Activated T-cell treated with anti-CD3 and anti-CD28 coated beads for 1 hour (primary cell): Measurements from ENCODE around the gene C10orf120.

Experiments used
- DNase-seq: peaks from one replicate; pipeline ENCODE4 v3.0.0-alpha.2; 2020; ENCODE audit warnings: low read depth

C10orf120 gene

DNA sequence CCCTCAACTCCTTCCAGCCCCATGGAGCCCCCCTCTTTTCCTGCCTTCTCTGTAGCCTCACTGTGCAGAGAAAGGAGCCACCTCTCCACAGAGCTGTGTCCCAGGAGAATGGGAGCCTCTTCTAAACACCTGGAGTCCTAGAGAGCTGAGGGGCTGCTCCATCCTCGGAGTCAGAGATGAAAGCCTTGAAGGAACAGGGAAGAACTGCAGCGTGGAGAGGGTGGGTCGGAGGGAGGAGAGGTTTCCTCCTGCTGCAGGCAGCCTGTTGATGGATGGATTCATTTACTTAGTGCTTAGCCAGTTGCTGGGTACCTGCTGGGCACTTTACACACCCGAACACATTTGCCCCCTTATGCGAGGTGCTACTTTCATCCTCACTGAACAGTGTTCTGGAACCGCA is 39.0 kb downstream of the C10orf120 start:
- DNase-seq: no peak

DNA sequence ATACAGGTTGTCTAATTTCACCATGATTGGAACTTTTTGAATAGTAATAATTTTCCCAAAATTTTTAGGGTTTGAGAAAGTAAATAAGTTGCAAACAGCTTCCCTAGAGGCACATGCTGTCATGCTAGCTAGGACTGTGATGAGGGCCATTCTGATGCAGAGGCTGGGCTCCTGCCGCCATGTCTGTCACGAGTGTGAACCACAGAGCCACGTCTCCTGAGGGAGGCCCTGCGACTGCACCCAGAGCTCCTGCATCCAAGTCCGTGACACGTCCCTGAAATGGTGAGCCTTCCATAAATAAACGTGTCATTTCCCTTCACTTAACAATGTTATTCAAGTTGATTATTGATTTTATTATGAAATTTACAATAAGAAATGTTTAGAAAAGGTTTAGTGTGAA is 40.0 kb downstream of the C10orf120 start:
- DNase-seq: no peak

DNA sequence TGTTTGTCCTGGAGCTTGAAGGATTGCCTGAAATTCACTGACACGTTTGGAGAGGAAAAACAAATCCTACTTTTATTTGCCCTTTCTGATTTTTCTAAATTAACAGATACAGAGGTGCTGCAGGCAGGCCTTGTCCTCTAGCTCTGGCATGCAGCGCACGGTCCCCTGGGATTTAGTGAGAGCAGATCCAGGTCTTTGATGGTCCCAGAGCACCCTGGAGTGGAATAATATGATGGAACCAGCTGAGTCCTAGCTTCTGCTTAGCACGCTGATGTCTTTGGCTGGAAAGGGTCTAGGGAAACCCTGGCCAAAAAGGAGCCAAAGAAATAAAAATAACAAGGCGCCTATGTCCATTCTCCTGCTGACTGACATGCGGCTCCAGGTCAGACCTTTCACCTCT is 40.5 kb downstream of the C10orf120 start:
- DNase-seq: no peak

DNA sequence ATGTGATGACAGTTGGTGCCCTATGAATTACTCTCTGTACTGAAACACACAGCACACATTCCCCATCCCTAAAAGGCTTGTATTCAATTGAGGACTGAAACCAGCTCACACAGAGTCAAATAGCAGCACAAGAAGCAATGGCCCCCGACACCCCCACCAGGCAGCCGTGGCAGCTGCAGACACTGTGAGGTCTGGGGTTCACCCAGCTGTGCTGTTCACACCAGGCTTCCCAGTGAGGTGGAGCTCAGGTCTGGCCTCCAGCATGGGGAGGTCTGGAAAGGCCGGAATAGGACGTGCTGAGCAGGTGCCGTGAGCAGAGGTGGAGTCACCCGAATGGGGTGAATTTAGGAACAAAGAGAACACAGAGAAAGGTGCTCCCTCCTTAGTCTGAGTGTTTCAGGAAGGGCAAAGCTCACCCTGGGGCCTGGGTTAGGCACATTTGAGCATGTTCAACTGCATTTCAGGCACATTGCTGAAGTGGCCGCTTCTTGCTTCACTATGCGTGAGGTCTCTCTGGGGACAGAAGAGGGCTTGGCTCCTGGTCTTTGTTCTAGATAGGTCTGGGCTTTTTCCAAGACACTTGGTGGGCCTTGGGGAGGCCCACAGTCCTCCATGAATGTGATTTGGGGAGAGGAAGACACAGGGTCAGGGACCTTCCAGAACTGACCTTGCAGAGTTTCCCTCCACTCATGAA is 41.1 kb downstream of the C10orf120 start:
- no peak for DNase-seq

DNA sequence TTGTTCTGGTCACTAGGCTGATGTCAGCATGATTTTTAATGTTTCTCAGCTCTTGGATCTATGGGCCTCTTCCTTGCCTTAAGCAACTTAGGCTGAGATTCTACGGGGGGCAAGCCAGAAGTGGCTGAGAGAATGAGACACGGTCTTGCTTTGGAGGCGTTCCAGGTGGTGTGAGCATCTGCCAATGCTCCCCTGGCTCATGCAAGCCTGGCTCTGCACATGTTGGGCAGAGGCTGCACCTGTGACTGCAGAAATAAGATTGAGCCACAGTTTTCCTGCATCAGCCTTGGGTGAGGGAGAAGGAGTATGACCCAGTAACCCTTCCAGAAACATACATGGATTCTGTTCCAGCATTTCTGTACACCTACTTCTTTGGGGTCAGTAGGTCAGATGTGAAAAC is 41.9 kb downstream of the C10orf120 start:
- DNase-seq: no peak

DNA sequence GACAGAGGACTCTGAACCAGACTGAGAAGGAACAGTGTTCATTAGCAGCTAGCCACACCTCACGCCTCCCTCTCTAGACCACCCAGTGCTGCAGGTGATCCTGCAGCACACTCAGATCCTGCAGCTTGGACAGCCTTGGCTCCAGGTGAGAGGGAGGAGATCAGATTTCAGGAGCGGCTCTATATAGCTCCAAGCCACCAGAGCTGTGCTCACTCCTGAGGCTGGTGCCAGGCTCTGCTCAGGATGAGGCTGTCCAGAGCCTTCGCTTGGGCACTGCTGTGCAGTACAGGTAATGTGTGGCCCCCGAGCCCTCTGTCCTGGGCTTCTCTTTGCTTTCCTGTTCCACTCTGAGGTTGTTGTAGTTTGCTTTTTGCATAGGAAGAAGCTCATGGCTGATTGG is 42.4 kb downstream of the C10orf120 start:
- DNase-seq: no peak

DNA sequence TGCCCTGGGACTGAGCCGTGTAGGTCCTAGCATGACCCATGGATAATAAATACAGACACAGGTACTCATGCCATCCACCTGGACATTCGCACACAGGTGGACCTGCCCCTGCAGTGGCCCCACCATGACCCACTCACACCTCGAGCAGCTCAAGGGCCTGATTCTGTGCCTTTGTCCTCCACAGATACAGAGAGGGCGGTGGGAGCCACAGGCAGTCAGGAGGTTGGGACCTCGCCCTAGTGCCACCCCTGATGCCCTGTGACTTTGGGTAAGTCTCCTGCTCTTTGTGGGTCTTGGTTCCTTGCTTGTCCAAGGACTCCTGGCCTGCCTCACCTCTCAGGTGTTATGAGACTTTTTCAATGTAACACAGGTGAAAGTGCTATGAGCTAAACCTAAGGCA is 42.9 kb downstream of the C10orf120 start:
- DNase-seq: no peak

DNA sequence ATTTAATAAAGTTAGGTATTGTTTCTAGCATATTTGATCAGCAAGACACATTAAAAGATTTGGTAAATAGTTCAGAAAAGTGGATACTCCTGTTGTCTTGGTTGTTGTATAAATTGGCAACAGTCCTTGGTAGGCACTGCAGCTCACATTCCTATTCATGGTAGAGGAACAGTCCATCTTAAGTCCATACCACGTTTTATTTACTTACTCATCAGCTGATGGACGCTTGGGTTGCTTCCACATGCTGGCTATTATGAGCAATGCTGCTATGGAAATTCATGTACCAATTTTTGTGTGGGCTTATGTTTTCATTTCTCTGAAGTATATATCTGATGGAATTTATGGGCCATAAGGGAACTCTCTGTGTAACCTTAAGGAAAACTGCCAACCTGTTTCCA is 43.3 kb downstream of the C10orf120 start:
- no peak for DNase-seq

DNA sequence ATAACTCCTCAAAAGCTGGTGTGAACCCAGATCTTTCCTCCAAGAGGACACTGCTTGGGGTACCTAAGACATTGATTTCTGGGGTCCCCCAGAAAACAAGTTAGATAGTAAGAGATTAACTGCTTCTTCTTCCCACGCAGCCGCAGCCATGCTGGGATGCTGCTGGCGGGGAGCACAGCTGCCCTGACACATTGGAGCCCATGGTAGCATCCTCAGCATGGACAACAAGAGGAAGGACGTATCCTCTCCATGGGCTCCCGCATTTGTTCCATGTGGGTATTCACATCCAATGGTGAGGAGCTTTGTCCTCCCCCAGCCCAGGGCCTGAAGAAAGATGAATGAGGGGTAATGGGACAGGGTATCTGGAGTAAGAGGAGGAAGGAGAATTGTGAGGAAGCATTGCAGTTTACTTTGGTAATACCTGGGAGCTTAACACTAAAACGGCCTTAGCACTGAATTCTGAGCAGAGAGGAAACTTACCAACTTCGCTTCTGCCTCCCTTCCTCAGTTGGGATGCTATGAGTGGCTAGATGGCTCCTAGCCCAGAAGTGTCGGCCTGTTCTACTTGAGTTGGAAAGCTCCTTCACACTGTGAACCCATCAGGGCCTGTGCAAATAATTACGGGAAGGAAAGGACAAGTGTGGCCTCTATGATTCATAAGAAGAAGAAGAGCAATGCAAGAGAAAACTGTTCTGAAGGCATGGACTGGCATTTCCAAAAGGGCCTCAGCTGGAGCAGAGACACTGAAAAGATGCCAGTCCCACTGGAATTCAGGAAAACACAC is 43.9 kb downstream of the C10orf120 start:
- DNase-seq: no peak

DNA sequence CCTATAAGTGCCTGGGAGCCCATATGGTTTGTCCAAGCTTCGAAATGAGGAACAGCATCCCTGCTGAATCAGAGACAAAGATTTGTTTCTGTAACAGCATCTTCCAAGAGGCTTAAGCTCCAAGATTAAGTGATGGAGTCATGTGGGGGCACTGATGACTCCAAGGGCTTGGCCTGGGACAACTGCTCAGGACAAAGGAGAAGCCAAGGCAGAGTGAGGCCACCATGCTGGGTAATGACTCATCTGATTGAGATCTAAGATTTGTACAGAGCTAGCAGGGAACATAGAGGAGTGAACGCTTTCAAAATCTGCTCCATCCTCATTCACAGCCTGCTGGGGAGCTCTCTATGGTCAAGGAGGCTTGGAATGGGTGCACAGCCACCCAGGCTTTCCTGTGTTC is 49.3 kb downstream of the C10orf120 start:
- DNase-seq: no peak

DNA sequence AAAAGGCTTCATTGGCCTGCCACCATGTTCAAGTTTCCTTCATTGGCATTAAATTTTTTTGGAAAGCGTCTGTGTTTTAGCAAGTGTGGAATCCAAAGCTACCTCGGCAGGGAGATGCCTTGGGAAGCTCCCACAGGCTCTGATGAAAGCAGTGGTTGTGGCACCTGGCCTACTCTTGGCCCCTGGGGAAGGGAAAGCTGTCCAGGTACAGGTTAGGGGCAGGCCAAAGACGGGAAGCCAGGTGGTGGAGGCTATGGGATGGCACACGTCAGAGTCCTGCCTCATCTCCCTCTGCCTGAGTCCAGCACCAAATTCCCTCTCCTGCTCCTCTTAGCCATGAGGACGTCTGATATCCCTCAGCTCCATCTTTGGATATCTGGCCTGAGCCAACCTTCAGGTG is 49.7 kb downstream of the C10orf120 start:
- DNase-seq: no peak

DNA sequence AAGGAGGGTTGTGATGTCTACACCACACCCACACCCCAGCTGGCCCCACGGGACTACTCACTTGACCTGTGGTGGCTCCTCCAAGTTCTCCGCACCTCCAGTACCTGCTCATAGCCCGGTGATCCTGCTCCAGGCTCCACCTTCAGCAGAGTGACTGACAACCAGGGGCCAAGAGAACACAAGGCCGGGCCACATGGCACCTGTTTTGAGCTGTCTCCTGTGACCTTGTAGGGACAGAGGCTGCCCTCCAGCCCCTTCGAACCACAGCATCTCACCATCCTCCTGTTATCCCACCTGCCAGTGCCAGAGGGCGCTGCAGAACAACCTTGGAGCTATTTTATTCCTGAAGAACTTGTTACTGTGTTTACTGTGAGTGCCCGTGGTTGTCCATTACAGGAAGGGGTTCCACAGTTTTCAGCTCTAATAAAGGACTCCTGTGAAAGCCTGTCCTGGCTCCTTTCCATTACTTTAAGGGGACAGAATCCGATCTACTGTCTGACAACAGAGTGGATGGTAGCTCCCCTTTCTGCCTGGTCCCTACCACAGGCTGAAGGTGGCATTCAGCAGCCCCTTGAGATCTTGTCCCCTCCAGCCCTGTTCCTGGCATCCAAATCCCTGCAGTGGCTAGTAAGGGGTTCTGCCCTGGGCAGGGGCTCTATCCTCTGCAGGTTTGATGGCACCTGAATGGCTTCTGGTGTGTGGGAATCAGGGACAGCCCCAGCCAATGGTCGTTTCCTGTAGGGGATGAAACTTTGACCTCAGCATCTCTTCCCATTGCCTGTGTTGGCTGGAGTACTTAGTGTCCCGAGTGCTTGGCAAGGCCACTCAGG is 50.8 kb downstream of the C10orf120 start:
- DNase-seq: no peak
